Measurements from ENCODE around the gene SLC8A1. TPM values are rescaled to one million over a fixed set of nuclear protein-coding genes. Genes with fewer than 3 reads are reported as not detected.

The SLC8A1 gene
- total and polyA plus RNA-seq, 11 donors: 61.9 to 1,521 (median 827) TPM

GRCh38 chr2:40395169-40396073 is 56.5 kb downstream of the SLC8A1 start:
- DNase-seq (no peak), ATAC-seq (no peak)
- Histone ChIP-seq H3K4me1 (peaks cover 0 to 91% (median 50%) of the 10 kb centered on the region in 12 donors), H3K36me3 (no peaks in the 10 kb centered on the region), H3K4me3 (no peak overlapping the region), H3K27ac (peak overlapping the region in 7 of 12 donors; percentile 7 to 39 (median 26)), H3K9me3 (no peaks in the 10 kb centered on the region), H3K27me3 (no peaks in the 10 kb centered on the region)
- TF ChIP-seq CTCF (IDR thresholded peaks at IDR 0.05) (no peak), POLR2A (IDR thresholded peaks at IDR 0.05) (no peak)
- intact Hi-C loops (cut with DNase I): no loop called here
- 35 to 38% (median 37%) methylated on average over 4 of the region's 4 CpGs for WGBS, 4 donors

- no peak for TF ChIP-seq CTCF (IDR thresholded peaks at IDR 0.05)
- no peak for TF ChIP-seq POLR2A (IDR thresholded peaks at IDR 0.05)
- Histone ChIP-seq H3K4me3 (no peak overlapping the region), H3K9me3 (no peaks in the 10 kb centered on the region), H3K27me3 (no peaks in the 10 kb centered on the region), H3K4me1 (peaks cover 0 to 84% (median 44%) of the 10 kb centered on the region in 12 donors), H3K27ac (peak overlapping the region in 5 of 12 donors; percentile 11 to 39 (median 33)), H3K36me3 (no peaks in the 10 kb centered on the region)
- 2 to 12% (median 10%) methylated on average over 1 of the region's 1 CpG for WGBS, 4 donors
- intact Hi-C loops (cut with DNase I): no loop called here
- no peak for DNase-seq
- peak; percentile 25 to 65 (median 54) for ATAC-seq
Observed at GRCh38 chr2:40394597-40394996, 57.3 kb downstream of the SLC8A1 start.

GRCh38 chr2:40394031-40394430 is 57.9 kb downstream of the SLC8A1 start:
- Histone ChIP-seq H3K27ac (peak overlapping the region in 5 of 12 donors; percentile 6 to 20 (median 11)), H3K4me1 (peaks cover 0 to 78% (median 39%) of the 10 kb centered on the region in 12 donors), H3K36me3 (no peaks in the 10 kb centered on the region), H3K4me3 (no peak overlapping the region), H3K9me3 (no peaks in the 10 kb centered on the region), H3K27me3 (no peaks in the 10 kb centered on the region)
- intact Hi-C loops (cut with DNase I): no loop called here
- ATAC-seq (peak in 2 of 4 donors; percentile 15 to 25), DNase-seq (no peak)
- TF ChIP-seq POLR2A (IDR thresholded peaks at IDR 0.05): no peak
- no peak for TF ChIP-seq CTCF (IDR thresholded peaks at IDR 0.05)
- WGBS, 4 donors: 62 to 78% (median 68%) methylated on average over 4 of the region's 4 CpGs

- Histone ChIP-seq H3K27ac (no peak overlapping the region), H3K27me3 (no peaks in the 10 kb centered on the region), H3K9me3 (no peaks in the 10 kb centered on the region), H3K36me3 (no peaks in the 10 kb centered on the region), H3K4me1 (peaks cover 0 to 47% (median 20%) of the 10 kb centered on the region in 12 donors), H3K4me3 (no peak overlapping the region)
- intact Hi-C loops (cut with DNase I): no loop called here
- 69 to 75% (median 74%) methylated on average over 5 of the region's 5 CpGs for WGBS, 4 donors
- TF ChIP-seq CTCF (IDR thresholded peaks at IDR 0.05): no peak
- no peak for ATAC-seq
- no peak for DNase-seq
Observed at GRCh38 chr2:40388161-40388560, 63.7 kb downstream of the SLC8A1 start.
